H1 (cell line): ENCODE data around the gene SPRR1B. TPM values are rescaled to one million over a fixed set of nuclear protein-coding genes. Genes with fewer than 3 reads are reported as not detected.

Source experiments
- CTCF ChIA-PET: fragments of 300-600 bp; sonication (Branson Sonifier 250); formaldehyde crosslinking; loops from one replicate; lab custom pipeline; 2021; ENCODE audit not compliant: partially characterized antibody; lab: Charles Lee
- POLR2A ChIA-PET: fragments of 300-600 bp; sonication (Branson Sonifier 250); formaldehyde crosslinking; loops from one replicate; lab custom pipeline; 2021; ENCODE audit warnings: inconsistent platforms; ENCODE audit not compliant: partially characterized antibody; lab: Charles Lee
- DNase-seq, 2 experiments: peaks; one replicate each; pipeline versions ENCODE4 v3.0.0 to v3.0.0-alpha.2; 2010 to 2022; ENCODE audit warnings: low spot score in 2 of 2, low read depth in 1 of 2, mixed read lengths in 1 of 2
- FAIRE-seq: peaks from 2 replicates; lab custom pipeline; 2011; peaks lifted over from hg19 to GRCh38; lab: Jason Lieb, UNC
- H2AFZ ChIP-seq: 2 replicates; pipeline ENCODE4 v1.8.1; 2012; ENCODE audit warnings: low read length, inconsistent platforms
- H2AK5ac ChIP-seq: 2 replicates; pipeline ENCODE4 v1.6.1; 2013; ENCODE audit warnings: low read depth, low read length
- H2BK120ac ChIP-seq: replicated peaks from 2 replicates; pipeline ENCODE3; 2013; ENCODE audit warnings: low read depth, low read length, inconsistent platforms
- H2BK12ac ChIP-seq: 2 replicates; pipeline ENCODE4 v1.6.1; 2013; ENCODE audit warnings: low read depth, low read length
- H2BK15ac ChIP-seq: 2 replicates; pipeline ENCODE4 v1.6.1; 2013; ENCODE audit warnings: low read length
- H2BK20ac ChIP-seq: 2 replicates; pipeline ENCODE4 v1.6.1; 2013; ENCODE audit warnings: low read length
- H2BK5ac ChIP-seq: 2 replicates; pipeline ENCODE4 v1.6.1; 2013; ENCODE audit warnings: low read depth, low read length
- H3K14ac ChIP-seq: 2 replicates; pipeline ENCODE4 v1.6.1; 2013; ENCODE audit warnings: inconsistent platforms; ENCODE audit not compliant: insufficient read length
- H3K18ac ChIP-seq: 2 replicates; pipeline ENCODE4 v1.6.1; 2013; ENCODE audit warnings: low read length; ENCODE audit errors: extremely low read depth
- H3K23ac ChIP-seq: 2 replicates; pipeline ENCODE4 v1.6.1; 2013; ENCODE audit warnings: inconsistent platforms; ENCODE audit not compliant: insufficient read length
- H3K23me2 ChIP-seq: 2 replicates; pipeline ENCODE4 v1.6.1; 2013; ENCODE audit warnings: low read depth, low read length
- H3K27ac ChIP-seq: 2 replicates; pipeline ENCODE4 v1.6.1; 2011; ENCODE audit warnings: low read depth, low read length, inconsistent platforms
- H3K27me3 ChIP-seq, 4 experiments: replicated peaks in 1 of 4; 1 replicate in 1 of 4; 2 replicates in 3 of 4; pipeline versions ENCODE4 v1.6.1 to v1.8.1; 2011 to 2013; ENCODE audit warnings: low read length in 3 of 4, mild to moderate bottlenecking in 3 of 4, inconsistent platforms in 2 of 4, mixed read lengths in 2 of 4, moderate library complexity in 1 of 4; ENCODE audit not compliant: control insufficient read depth in 3 of 4, insufficient read depth in 3 of 4; ENCODE audit errors: extremely low read depth in 1 of 4
- H3K36me3 ChIP-seq, 4 experiments: 2 replicates each; pipeline versions ENCODE4 v1.6.1 to v1.8.1; 2011 to 2013; ENCODE audit warnings: mild to moderate bottlenecking in 4 of 4, low read length in 3 of 4, moderate library complexity in 2 of 4, control low read depth in 1 of 4, inconsistent platforms in 1 of 4; ENCODE audit not compliant: insufficient read depth in 4 of 4, control insufficient read depth in 2 of 4
- H3K4ac ChIP-seq: replicated peaks from 2 replicates; pipeline ENCODE3; 2013; ENCODE audit warnings: low read length, low read depth, mixed read lengths, inconsistent platforms; ENCODE audit not compliant: insufficient read length
- H3K4me1 ChIP-seq, 4 experiments: replicated peaks in 1 of 4; 1 replicate in 1 of 4; 2 replicates in 3 of 4; pipeline versions ENCODE4 v1.6.1 to v1.8.1; 2011 to 2013; ENCODE audit warnings: low read length in 3 of 4, inconsistent platforms in 2 of 4, mixed read lengths in 1 of 4; ENCODE audit not compliant: insufficient read depth in 4 of 4, control insufficient read depth in 3 of 4
- H3K4me2 ChIP-seq, 2 experiments: 2 replicates each; pipeline versions ENCODE4 v1.6.1 to v1.8.1; 2011 to 2013; ENCODE audit warnings: low read depth in 2 of 2, low read length in 2 of 2, control low read depth in 1 of 2, inconsistent platforms in 1 of 2, mild to moderate bottlenecking in 1 of 2; ENCODE audit not compliant: insufficient read depth in 1 of 2
- H3K4me3 ChIP-seq, 4 experiments: fragments of 200-600, 300-600 bp in 1 of 4; sonication (generic), shearing (Covaris generic), sonication (Bioruptor Twin) in 1 of 4; 2 replicates each; pipeline versions ENCODE4 v1.5.1 to v1.8.1; 2011 to 2016; ENCODE audit warnings: low read length in 4 of 4, low read depth in 3 of 4, control low read depth in 2 of 4, inconsistent platforms in 2 of 4, mild to moderate bottlenecking in 2 of 4, mixed read lengths in 1 of 4, moderate library complexity in 1 of 4; ENCODE audit not compliant: insufficient read depth in 2 of 4; ENCODE audit errors: extremely low read depth in 1 of 4
- H3K56ac ChIP-seq: replicated peaks from 2 replicates; pipeline ENCODE3; 2013; ENCODE audit warnings: low read depth, mild to moderate bottlenecking, mixed read lengths, low read length, inconsistent platforms; ENCODE audit not compliant: insufficient read length
- H3K79me1 ChIP-seq: 2 replicates; pipeline ENCODE4 v1.6.1; 2013; ENCODE audit warnings: low read depth, low read length, control low read depth
- H3K79me2 ChIP-seq, 2 experiments: 2 replicates each; pipeline versions ENCODE4 v1.6.1 to v1.8.1; 2012 to 2013; ENCODE audit warnings: low read length in 2 of 2, mild to moderate bottlenecking in 2 of 2, inconsistent platforms in 1 of 2; ENCODE audit not compliant: insufficient read depth in 2 of 2, control insufficient read depth in 1 of 2
- H3K9ac ChIP-seq, 4 experiments: replicated peaks in 1 of 4; 1 replicate in 1 of 4; 2 replicates in 3 of 4; pipeline versions ENCODE4 v1.6.1 to v1.8.1; 2011 to 2013; ENCODE audit warnings: low read depth in 3 of 4, low read length in 3 of 4, control low read depth in 2 of 4, mild to moderate bottlenecking in 2 of 4, moderate library complexity in 2 of 4, inconsistent platforms in 1 of 4; ENCODE audit errors: extremely low read depth in 1 of 4
- H3K9me3 ChIP-seq, 2 experiments: 2 replicates each; pipeline versions ENCODE4 v1.6.1 to v1.8.1; 2012 to 2013; ENCODE audit warnings: mild to moderate bottlenecking in 2 of 2, moderate library complexity in 2 of 2, control low read depth in 1 of 2, inconsistent platforms in 1 of 2, low read depth in 1 of 2, low read length in 1 of 2, mixed read lengths in 1 of 2; ENCODE audit not compliant: insufficient read depth in 2 of 2
- H4K20me1 ChIP-seq, 2 experiments: replicated peaks in 1 of 2; 2 replicates each; pipeline versions ENCODE3 to v1.8.1; 2011 to 2013; ENCODE audit warnings: inconsistent platforms in 2 of 2, low read length in 2 of 2, mild to moderate bottlenecking in 1 of 2; ENCODE audit not compliant: insufficient read depth in 2 of 2, control insufficient read depth in 1 of 2
- H4K5ac ChIP-seq: 2 replicates; pipeline ENCODE4 v1.6.1; 2013; ENCODE audit warnings: low read length, low read depth, mixed read lengths, inconsistent platforms; ENCODE audit not compliant: insufficient read length
- H4K8ac ChIP-seq: 2 replicates; pipeline ENCODE4 v1.8.0; 2013; ENCODE audit warnings: mild to moderate bottlenecking, moderate library complexity, low read length, inconsistent platforms; ENCODE audit not compliant: insufficient read depth; ENCODE audit errors: extremely low read depth
- H4K91ac ChIP-seq: replicated peaks from 2 replicates; pipeline ENCODE3; 2013; ENCODE audit warnings: low read length, mixed read lengths, inconsistent platforms; ENCODE audit not compliant: insufficient read length
- BACH1 ChIP-seq: IDR thresholded peaks from 2 replicates; pipeline ENCODE4 v1.6.1; 2012; ENCODE audit warnings: low read length, improper control_type of control experiment
- BRCA1 ChIP-seq: IDR thresholded peaks from 2 replicates; pipeline ENCODE4 v1.6.1; 2012; ENCODE audit warnings: low read depth, low read length, improper control_type of control experiment
- CHD2 ChIP-seq: IDR thresholded peaks from 2 replicates; pipeline ENCODE4 v1.6.1; 2012; ENCODE audit warnings: low read length, improper control_type of control experiment
- FOSL1 ChIP-seq: IDR thresholded peaks from 2 replicates; pipeline ENCODE4 v1.6.1; 2011; ENCODE audit warnings: mild to moderate bottlenecking, low read depth, low read length, moderate library complexity; ENCODE audit not compliant: insufficient read depth
- HDAC6 ChIP-seq: IDR thresholded peaks from one replicate; pipeline ENCODE4 v1.7.1; 2012; ENCODE audit warnings: low read depth, mild to moderate bottlenecking, inconsistent platforms, low read length, moderate library complexity
- JUND ChIP-seq: IDR thresholded peaks from 2 replicates; pipeline ENCODE4 v1.6.1; 2011; ENCODE audit warnings: mild to moderate bottlenecking, improper control_type of control experiment, low read length
- KDM1A ChIP-seq: fragments of 200-600, 300-600 bp; sonication (generic); IDR thresholded peaks from 2 replicates; pipeline ENCODE4 v1.7.1; 2016; ENCODE audit warnings: mild to moderate bottlenecking, low read length, borderline replicate concordance
- PHF8 ChIP-seq: fragments of 200-600 bp; sonication (generic); conservative IDR thresholded peaks from 2 replicates; pipeline ENCODE4 v1.7.1; 2012; ENCODE audit warnings: low read depth, mild to moderate bottlenecking, inconsistent platforms, low read length, moderate library complexity
- POLR2A ChIP-seq, 2 experiments: IDR thresholded peaks; 1 replicate in 1 of 2; 2 replicates in 1 of 2; pipeline ENCODE4 v1.6.1; 2011; ENCODE audit warnings: low read depth in 2 of 2, low read length in 2 of 2, mild to moderate bottlenecking in 2 of 2; ENCODE audit errors: control extremely low read depth in 1 of 2
- RBBP5 ChIP-seq: IDR thresholded peaks from 2 replicates; pipeline ENCODE4 v1.7.1; 2012; ENCODE audit warnings: low read depth, mild to moderate bottlenecking, inconsistent platforms, low read length, moderate library complexity, borderline replicate concordance
- SIN3A ChIP-seq, 2 experiments: IDR thresholded peaks in 1 of 2; conservative IDR thresholded peaks in 1 of 2; 2 replicates each; pipeline ENCODE4 v1.6.1; 2011 to 2012; ENCODE audit warnings: low read length in 2 of 2, improper control_type of control experiment in 1 of 2, low read depth in 1 of 2, mild to moderate bottlenecking in 1 of 2
- SP1 ChIP-seq: IDR thresholded peaks from 2 replicates; pipeline ENCODE4 v1.6.1; 2011; ENCODE audit warnings: low read depth, low read length
- SP2 ChIP-seq: IDR thresholded peaks from 2 replicates; pipeline ENCODE4 v1.6.1; 2012; ENCODE audit warnings: mild to moderate bottlenecking, low read length, inconsistent platforms
- TAF7 ChIP-seq: optimal IDR thresholded peaks from 2 replicates; pipeline ENCODE3; 2011; ENCODE audit warnings: low read depth, mild to moderate bottlenecking, inconsistent platforms, low read length, moderate library complexity, borderline replicate concordance
- TEAD4 ChIP-seq: IDR thresholded peaks from 2 replicates; pipeline ENCODE4 v1.6.1; 2012; ENCODE audit warnings: low read depth, low read length, inconsistent platforms, mixed read lengths
- polyA plus RNA-seq, 7 experiments: library from polyadenylated mRNA; depleted of rRNA in 3 of 7; stranded (reverse) in 5 of 7; unstranded in 2 of 7; fragments of >200 nt in 5 of 7; fragments of 200-250 nt in 2 of 7; gene quantifications; 1 replicate in 5 of 7; 2 replicates in 1 of 7; 4 replicates in 1 of 7; pipeline versions ENCODE4 v1.2.1 to v1.2.3, GENCODE V29; 2011 to 2013; ENCODE audit warnings: missing spikeins in 2 of 7, mixed read lengths in 2 of 7
- total RNA-seq: library from RNA; stranded (reverse); fragmentation: NEBNext Ultra II Directional; extraction: Animal tissue kit (Norgen Biotek cat#: 25700); gene quantifications from 2 replicates; pipeline ENCODE4 v1.2.1, GENCODE V29; 2021

Gene SPRR1B
- total and polyA plus RNA-seq, 2 of the 8 experiments (the other 6 are each of a cell fraction or from before 2014, with no cell fraction given): 0.23 TPM; not detected in 1

DNA sequence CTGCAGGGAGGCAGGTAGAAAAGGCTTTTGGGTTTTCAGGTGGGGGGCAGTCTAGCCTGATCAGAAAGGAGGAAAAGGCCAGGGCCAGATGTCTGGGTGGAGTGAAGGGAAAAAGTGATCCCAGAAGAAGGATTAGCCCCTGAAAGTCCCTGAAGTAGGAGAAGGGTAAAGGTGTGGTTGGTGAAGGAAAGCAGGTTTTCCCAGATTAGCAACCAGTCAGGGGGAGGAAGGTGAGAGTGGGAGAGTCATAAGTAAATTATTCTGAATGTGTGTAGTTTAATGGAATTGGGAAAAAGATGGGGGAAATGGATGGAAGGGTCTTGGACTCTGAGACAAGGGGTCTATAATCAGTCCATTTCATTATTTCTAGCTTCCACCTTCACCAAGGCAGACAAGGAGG lies 47.8 kb upstream of the SPRR1B start:
- H2BK5ac ChIP-seq: no peak overlapping the region
- no peak overlapping the region for H2AFZ ChIP-seq
- no peaks in the 10 kb centered on the region for H3K79me2 ChIP-seq
- CTCF ChIA-PET: interaction anchor here (1.2 kb wide), 1 partner anchor 9 kb away, joined by 3 read pairs; no protein-coding TSS in a partner anchor
- no peak overlapping the region for H2BK120ac ChIP-seq
- FAIRE-seq (no peak), DNase-seq (no peak)
- no peak overlapping the region for H3K4me2 ChIP-seq
- no peaks in the 10 kb centered on the region; the same call in 1 of the 2 replicates for H3K23me2 ChIP-seq
- no peak overlapping the region for H3K56ac ChIP-seq
- H3K4me3 ChIP-seq: no peak overlapping the region
- no peak overlapping the region for H3K27ac ChIP-seq
- no peak overlapping the region for H3K18ac ChIP-seq
- no peak overlapping the region for H4K5ac ChIP-seq
- no peak overlapping the region for H3K14ac ChIP-seq
- no peak overlapping the region for H2BK20ac ChIP-seq
- no peaks in the 10 kb centered on the region for H3K36me3 ChIP-seq
- H2AK5ac ChIP-seq: no peak overlapping the region
- no peaks in the 10 kb centered on the region for H3K79me1 ChIP-seq
- no peak overlapping the region for H3K23ac ChIP-seq
- H4K91ac ChIP-seq: no peak overlapping the region
- POLR2A ChIA-PET: no interaction called here
- H3K9ac ChIP-seq: no peak overlapping the region
- no peaks in the 10 kb centered on the region for H3K4me1 ChIP-seq
- H3K4ac ChIP-seq: no peak overlapping the region
- H3K27me3 ChIP-seq: no peaks in the 10 kb centered on the region
- no peaks in the 10 kb centered on the region for H3K9me3 ChIP-seq
- no peak overlapping the region for H2BK12ac ChIP-seq
- no peak overlapping the region for H2BK15ac ChIP-seq
- no peak overlapping the region for H4K8ac ChIP-seq
- H4K20me1 ChIP-seq: no peaks in the 10 kb centered on the region
- TF ChIP-seq JUND (no peak), KDM1A (no peak), HDAC6 (no peak), PHF8 (no peak), SP1 (no peak), TEAD4 (no peak), RBBP5 (no peak), FOSL1 (no peak), BRCA1 (no peak), TAF7 (no peak), BACH1 (no peak), SIN3A (conservative IDR thresholded peaks at IDR 0.05 in 1 of 2, IDR thresholded peaks at IDR 0.05 in 1 of 2; ENCODE audit: low read depth in 1 of 2, low read length in 2 of 2) (no peak), CHD2 (no peak), SP2 (no peak), POLR2A (IDR thresholded peaks at IDR 0.05; ENCODE audit: control extremely low read depth in 1 of 2, low read depth in 2 of 2, low read length in 2 of 2) (no peak)
